K562 (cell line): Measurements from ENCODE around the gene UTP4. TPM values are rescaled to one million over a fixed set of nuclear protein-coding genes. Genes with fewer than 3 reads are reported as not detected.
"Not testable (repeated sequence)": the region's sequence is repeated elsewhere in the genome, so short reads cannot be mapped to it uniquely, and the experiment has no call there.

Source experiments
- ATAC-seq: fragments of 200-7000 bp; cut with Tn5 transposase; 3 replicates; pipeline ENCODE4 v1.9.1; 2020; ENCODE audit warnings: moderate library complexity
- BruUV-seq: library from RNA; stranded (reverse); fragments of 400-500 nt; replicated peaks from 2 replicates; lab custom pipeline; 2021; lab: Mats Ljungman, UMichigan
- CTCF ChIA-PET: fragments of 300-600 bp; formaldehyde crosslinking; extraction: SDS; loops from one replicate; lab custom pipeline; 2021; ENCODE audit warnings: low intra/inter-chr PET ratio; lab: Yijun Ruan, JAX
- POLR2A ChIA-PET: fragments of 300-600, 350-650 bp; sonication (Branson Sonifier 250); formaldehyde crosslinking; extraction: SDS; loops from one replicate; lab custom pipeline; 2021; ENCODE audit warnings: antibody characterized with exemption, inconsistent platforms; lab: Yijun Ruan, JAX
- DNase-seq, 4 experiments: peaks; one replicate each; pipeline versions ENCODE4 v3.0.0 to v3.0.0-alpha.2; 2011 to 2018; ENCODE audit warnings: low spot score in 3 of 4, mixed read lengths in 3 of 4; ENCODE audit errors: extremely low read depth in 1 of 4
- FAIRE-seq: peaks from 2 replicates; lab custom pipeline; 2011; peaks lifted over from hg19 to GRCh38; lab: Jason Lieb, UNC
- H2AFZ ChIP-seq: 2 replicates; pipeline ENCODE4 v1.6.0; 2011; ENCODE audit warnings: low read depth, low read length, control low read depth, inconsistent platforms
- H3K27ac ChIP-seq: fragments of 200-600 bp; 3 replicates; pipeline ENCODE4 v1.8.0; 2011; ENCODE audit warnings: low read depth, mild to moderate bottlenecking, control low read depth, inconsistent platforms, low read length, moderate library complexity, mixed read lengths; ENCODE audit errors: extremely low read depth
- H3K27me3 ChIP-seq, 2 experiments: fragments of 300-600 bp in 1 of 2; 2 replicates in 1 of 2; 3 replicates in 1 of 2; pipeline versions ENCODE4 v1.6.0 to v1.8.0; 2011; ENCODE audit warnings: inconsistent platforms in 2 of 2, low read length in 2 of 2, mild to moderate bottlenecking in 1 of 2, mixed read lengths in 1 of 2, moderate library complexity in 1 of 2; ENCODE audit not compliant: control insufficient read depth in 2 of 2, insufficient read depth in 2 of 2
- H3K36me3 ChIP-seq: fragments of 300-600 bp; 3 replicates; pipeline ENCODE4 v1.8.0; 2011; ENCODE audit warnings: mild to moderate bottlenecking, low read length, inconsistent platforms; ENCODE audit not compliant: control insufficient read depth, insufficient read depth
- H3K4me1 ChIP-seq, 2 experiments: fragments of 200-600 bp in 1 of 2; replicated peaks in 1 of 2; 2 replicates in 1 of 2; 3 replicates in 1 of 2; pipeline versions ENCODE4 v1.5.1 to v1.8.0; 2011; ENCODE audit warnings: inconsistent platforms in 2 of 2, low read length in 2 of 2, mild to moderate bottlenecking in 1 of 2, mixed read lengths in 1 of 2, moderate library complexity in 1 of 2; ENCODE audit not compliant: control insufficient read depth in 2 of 2, insufficient read depth in 2 of 2
- H3K4me2 ChIP-seq: 2 replicates; pipeline ENCODE4 v1.6.1; 2011; ENCODE audit warnings: low read length, control low read depth, inconsistent platforms, mixed read lengths; ENCODE audit not compliant: insufficient read depth
- H3K4me3 ChIP-seq: fragments of 200-600 bp; sonication (generic), shearing (Covaris generic); 2 replicates; pipeline ENCODE4 v1.5.1; 2016; ENCODE audit warnings: control low read depth, inconsistent platforms
- H3K79me2 ChIP-seq: fragments of 200-600 bp; 3 replicates; pipeline ENCODE4 v1.8.0; 2011; ENCODE audit warnings: low read length, inconsistent platforms; ENCODE audit not compliant: control insufficient read depth, insufficient read depth
- H3K9ac ChIP-seq, 2 experiments: 2 replicates each; pipeline versions ENCODE4 v1.6.0 to v1.6.1; 2011; ENCODE audit warnings: low read depth in 2 of 2, low read length in 2 of 2, control low read depth in 1 of 2, inconsistent platforms in 1 of 2, mild to moderate bottlenecking in 1 of 2, mixed read lengths in 1 of 2; ENCODE audit not compliant: insufficient read depth in 1 of 2
- H3K9me1 ChIP-seq: one replicate; pipeline ENCODE4 v1.6.0; 2011; ENCODE audit warnings: inconsistent platforms, mild to moderate bottlenecking, low read length, moderate library complexity; ENCODE audit not compliant: control insufficient read depth, insufficient read depth
- H3K9me3 ChIP-seq: replicated peaks from 2 replicates; pipeline ENCODE4 v1.5.1; 2011; ENCODE audit warnings: low read depth, low read length, inconsistent platforms; ENCODE audit not compliant: control insufficient read depth, insufficient read depth
- H4K20me1 ChIP-seq: replicated peaks from 2 replicates; pipeline ENCODE4 v1.6.1; 2011; ENCODE audit warnings: low read length, inconsistent platforms, mixed read lengths; ENCODE audit not compliant: control insufficient read depth, insufficient read depth
- BCOR ChIP-seq: fragments of 450-650 bp; IDR thresholded peaks from 2 replicates; pipeline ENCODE4 v1.6.1; 2016
- RAD21 ChIP-seq, 2 experiments: fragments of 250-450 bp in 1 of 2; fragments of 450-650 bp in 1 of 2; sonication (Bioruptor Pico) in 1 of 2; formaldehyde crosslinking in 1 of 2; IDR thresholded peaks in 1 of 2; conservative IDR thresholded peaks in 1 of 2; 2 replicates each; pipeline versions ENCODE4 v1.4.0 to v1.8.0; 2020 to 2022; ENCODE audit warnings: mild to moderate bottlenecking in 2 of 2, moderate library complexity in 1 of 2
- SMARCA5 ChIP-seq: fragments of 450-650 bp; IDR thresholded peaks from 2 replicates; pipeline ENCODE4 v1.6.1; 2016
- SMC3 ChIP-seq: conservative IDR thresholded peaks from 2 replicates; pipeline ENCODE4 v1.6.1; 2011; ENCODE audit warnings: low read depth, low read length, improper control_type of control experiment; ENCODE audit not compliant: insufficient read depth
- ZFP36 ChIP-seq: fragments of 150-350 bp; IDR thresholded peaks from 2 replicates; pipeline ENCODE4 v1.6.1; 2018; ENCODE audit warnings: low read length, low read depth; ENCODE audit not compliant: partially characterized antibody
- ZNF384 ChIP-seq: IDR thresholded peaks from 2 replicates; pipeline ENCODE4 v1.6.1; 2012; ENCODE audit warnings: low read depth, low read length, improper control_type of control experiment
- ZNF696 ChIP-seq: fragments of 250-450 bp; sonication (Bioruptor Pico); conservative IDR thresholded peaks from 2 replicates; pipeline ENCODE4 v1.4.0; 2020; ENCODE audit warnings: mild to moderate bottlenecking, moderate library complexity
- WGBS: fragments of 100-300 bp; shearing (Covaris generic); methylation state at CpG from one replicate; pipeline ENCODE4 v1.1.6; 2016; ENCODE audit warnings: low coverage, mixed read lengths; ENCODE audit not compliant: insufficient coverage; ENCODE audit errors: missing lambda C conversion rate; 5-methylcytosine and 5-hydroxymethylcytosine counted together
- in situ Hi-C: fragments of 300-500 bp; cut with MboI; formaldehyde crosslinking; loops from 4 replicates; pipeline ENCODE4 v1.15.0; 2018; ENCODE audit warnings: inconsistent platforms, mixed read lengths
- intact Hi-C: fragments of 100-400 bp; cut with micrococcal nuclease; formaldehyde crosslinking; loops from 2 replicates; pipeline ENCODE4 v1.14.2; 2022
- polyA plus RNA-seq, 8 experiments: library from polyadenylated mRNA; depleted of rRNA in 4 of 8; stranded (reverse) in 5 of 8; unstranded in 3 of 8; fragments of >200 nt; fragmentation: Nextera tagmentation in 2 of 8; fragmentation: Illumina TruSeq in 1 of 8; extraction: Ambion mirVana in 2 of 8; extraction: Trizol in 1 of 8; gene quantifications; 2 replicates each; pipeline versions ENCODE4 v1.2.1 to v1.2.3, GENCODE V29; 2011 to 2014; ENCODE audit warnings: inconsistent platforms in 1 of 8, missing spikeins in 1 of 8
- total RNA-seq, 7 experiments: library from RNA; depleted of rRNA in 6 of 7; stranded (reverse); fragments of >200 nt in 6 of 7; fragmentation: Illumina TruSeq in 2 of 7; extraction: Trizol in 2 of 7; gene quantifications; 2 replicates each; pipeline versions ENCODE4 v1.2.1 to v1.2.3, GENCODE V29; 2011 to 2021; ENCODE audit warnings: low replicate concordance in 1 of 7
- TF ChIP-seq, protein P1 (sequence below), 2 experiments: fragments of 450-650 bp; formaldehyde crosslinking in 1 of 2; IDR thresholded peaks; 2 replicates each; pipeline versions ENCODE4 v1.4.0 to v1.6.1; 2014 to 2020; ENCODE audit warnings: mild to moderate bottlenecking in 2 of 2, borderline replicate concordance in 1 of 2, low read depth in 1 of 2
- TF ChIP-seq, protein P2 (sequence below): fragments of 450-650 bp; formaldehyde crosslinking; conservative IDR thresholded peaks from 2 replicates; pipeline ENCODE4 v1.4.0; 2022; ENCODE audit warnings: mild to moderate bottlenecking, missing genetic modification characterization

The UTP4 gene
- total and polyA plus RNA-seq, 9 of the 15 experiments (the other 6 are each of a cell fraction or from before 2014, with no cell fraction given) = 46.1 to 203 (median 145) TPM

GRCh38 chr16:69123910-69124309 is 8.5 kb upstream of the UTP4 start (continued):
- TF ChIP-seq, protein P1, sequence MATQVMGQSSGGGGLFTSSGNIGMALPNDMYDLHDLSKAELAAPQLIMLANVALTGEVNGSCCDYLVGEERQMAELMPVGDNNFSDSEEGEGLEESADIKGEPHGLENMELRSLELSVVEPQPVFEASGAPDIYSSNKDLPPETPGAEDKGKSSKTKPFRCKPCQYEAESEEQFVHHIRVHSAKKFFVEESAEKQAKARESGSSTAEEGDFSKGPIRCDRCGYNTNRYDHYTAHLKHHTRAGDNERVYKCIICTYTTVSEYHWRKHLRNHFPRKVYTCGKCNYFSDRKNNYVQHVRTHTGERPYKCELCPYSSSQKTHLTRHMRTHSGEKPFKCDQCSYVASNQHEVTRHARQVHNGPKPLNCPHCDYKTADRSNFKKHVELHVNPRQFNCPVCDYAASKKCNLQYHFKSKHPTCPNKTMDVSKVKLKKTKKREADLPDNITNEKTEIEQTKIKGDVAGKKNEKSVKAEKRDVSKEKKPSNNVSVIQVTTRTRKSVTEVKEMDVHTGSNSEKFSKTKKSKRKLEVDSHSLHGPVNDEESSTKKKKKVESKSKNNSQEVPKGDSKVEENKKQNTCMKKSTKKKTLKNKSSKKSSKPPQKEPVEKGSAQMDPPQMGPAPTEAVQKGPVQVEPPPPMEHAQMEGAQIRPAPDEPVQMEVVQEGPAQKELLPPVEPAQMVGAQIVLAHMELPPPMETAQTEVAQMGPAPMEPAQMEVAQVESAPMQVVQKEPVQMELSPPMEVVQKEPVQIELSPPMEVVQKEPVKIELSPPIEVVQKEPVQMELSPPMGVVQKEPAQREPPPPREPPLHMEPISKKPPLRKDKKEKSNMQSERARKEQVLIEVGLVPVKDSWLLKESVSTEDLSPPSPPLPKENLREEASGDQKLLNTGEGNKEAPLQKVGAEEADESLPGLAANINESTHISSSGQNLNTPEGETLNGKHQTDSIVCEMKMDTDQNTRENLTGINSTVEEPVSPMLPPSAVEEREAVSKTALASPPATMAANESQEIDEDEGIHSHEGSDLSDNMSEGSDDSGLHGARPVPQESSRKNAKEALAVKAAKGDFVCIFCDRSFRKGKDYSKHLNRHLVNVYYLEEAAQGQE (IDR thresholded peaks at IDR 0.05; ENCODE audit: borderline replicate concordance) = peak; percentile 65; the same call in 1 of the 2 replicates
- TF ChIP-seq, protein P1 (CRISPR knock-in tag; IDR thresholded peaks at IDR 0.05; ENCODE audit: low read depth) = no peak
- TF ChIP-seq SMARCA5 (peak; percentile 71), BCOR (peak; percentile 68), ZNF696 (CRISPR knock-in tag) (no peak), SMC3 (peak; percentile 69), ZNF384 (peak; percentile 97), RAD21 (CRISPR knock-in tag; conservative IDR thresholded peaks at IDR 0.05 in 1 of 2, IDR thresholded peaks at IDR 0.05 in 1 of 2) (peak; percentile 42 to 67), ZFP36 (no peak)
- TF ChIP-seq, protein P2, sequence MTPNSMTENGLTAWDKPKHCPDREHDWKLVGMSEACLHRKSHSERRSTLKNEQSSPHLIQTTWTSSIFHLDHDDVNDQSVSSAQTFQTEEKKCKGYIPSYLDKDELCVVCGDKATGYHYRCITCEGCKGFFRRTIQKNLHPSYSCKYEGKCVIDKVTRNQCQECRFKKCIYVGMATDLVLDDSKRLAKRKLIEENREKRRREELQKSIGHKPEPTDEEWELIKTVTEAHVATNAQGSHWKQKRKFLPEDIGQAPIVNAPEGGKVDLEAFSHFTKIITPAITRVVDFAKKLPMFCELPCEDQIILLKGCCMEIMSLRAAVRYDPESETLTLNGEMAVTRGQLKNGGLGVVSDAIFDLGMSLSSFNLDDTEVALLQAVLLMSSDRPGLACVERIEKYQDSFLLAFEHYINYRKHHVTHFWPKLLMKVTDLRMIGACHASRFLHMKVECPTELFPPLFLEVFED (CRISPR knock-in tag) = no peak

- DNase-seq, H2AFZ ChIP-seq, H3K27ac ChIP-seq, H3K4me2 ChIP-seq, H3K27me3 ChIP-seq, H3K9ac ChIP-seq, BruUV-seq, H3K9me3 ChIP-seq, FAIRE-seq, H4K20me1 ChIP-seq, H3K9me1 ChIP-seq, H3K4me1 ChIP-seq, ATAC-seq, H3K4me3 ChIP-seq: not testable (repeated sequence)
- CTCF ChIA-PET = interaction anchor here (0.5 to 2.5 kb wide), 11 partner anchors 12 to 614 kb away, joined by 3 to 14 read pairs (median 4); no protein-coding TSS in a partner anchor
- POLR2A ChIA-PET = interaction anchor here (0.6 to 1.3 kb wide), 3 partner anchors 8 to 219 kb away, joined by 3 to 5 read pairs (median 4); partner anchors contain the start of genes CHTF8 and UTP4
- Histone ChIP-seq H3K36me3 (peaks cover 61% of the 10 kb centered on the region), H3K79me2 (peaks cover 49% of the 10 kb centered on the region)
- in situ Hi-C loops = loop anchor here (5.0 kb wide), 1 partner anchor 222 kb away; no protein-coding TSS in a partner anchor
- intact Hi-C loops = loop anchor here (5.0 to 10.0 kb wide), 2 partner anchors 277 to 420 kb away; no protein-coding TSS in a partner anchor
- WGBS = 77% methylated on average over 8 of the region's 8 CpGs
Measured at GRCh38 chr16:69124406-69124805, 8.0 kb upstream of the UTP4 start.
